Right atrium auricular region (tissue), 2 donors: ENCODE results near the gene RBM17. TPM values are rescaled to one million over a fixed set of nuclear protein-coding genes. Genes with fewer than 3 reads are reported as not detected.

Experiments used
- DNase-seq: peaks from one replicate; pipeline ENCODE4 v3.0.0-alpha.2; 2019; ENCODE audit warnings: low spot score
- H3K27ac ChIP-seq, 2 donors: fragments of 200-600 bp; sonication (generic); 1 replicate in 1 of 2; 2 replicates in 1 of 2; pipeline ENCODE4 v1.5.1; 2016 to 2019
- H3K27me3 ChIP-seq, 2 donors: fragments of 200-600 bp; sonication (generic); one replicate each; pipeline versions ENCODE4 v1.5.1 to v1.6.0; 2017 to 2019
- H3K36me3 ChIP-seq: fragments of 200-600 bp; sonication (generic); one replicate; pipeline ENCODE4 v1.5.1; 2016
- H3K4me1 ChIP-seq, 2 donors: fragments of 200-600 bp; sonication (generic); one replicate each; pipeline versions ENCODE4 v1.5.1 to v1.6.0; 2017 to 2019
- H3K4me3 ChIP-seq, 2 donors: fragments of 200-600 bp; sonication (generic); 1 replicate in 1 of 2; 2 replicates in 1 of 2; pipeline ENCODE4 v1.5.1; 2017 to 2019; ENCODE audit warnings: mild to moderate bottlenecking in 1 of 2, moderate library complexity in 1 of 2
- H3K9me3 ChIP-seq, 2 donors: fragments of 200-600 bp; sonication (generic); one replicate each; pipeline ENCODE4 v1.5.1; 2019
- CTCF ChIP-seq, 2 donors: fragments of 200-600 bp; sonication (generic); IDR thresholded peaks; one replicate each; pipeline ENCODE4 v1.5.1; 2019; ENCODE audit warnings: antibody characterized with exemption in 2 of 2
- total RNA-seq, 2 donors: library from RNA; depleted of rRNA; stranded (reverse); fragments of >200 nt; gene quantifications; one replicate each; pipeline ENCODE4 v1.1.0, GENCODE V29; 2016

Gene RBM17
- total RNA-seq, 2 donors from 2014 or later = 27.4 to 30.1 TPM

GRCh38 chr10:6054884-6055283 lies 34.0 kb upstream of the RBM17 start:
- Histone ChIP-seq H3K4me3 (no peak overlapping the region), H3K27me3 (no peaks in the 10 kb centered on the region), H3K36me3 (no peaks in the 10 kb centered on the region), H3K9me3 (no peaks in the 10 kb centered on the region), H3K4me1 (peaks cover 0 to 34% of the 10 kb centered on the region in 2 donors), H3K27ac (no peak overlapping the region)
- DNase-seq = no peak
- TF ChIP-seq CTCF (IDR thresholded peaks at IDR 0.05) = no peak

GRCh38 chr10:6055929-6056328 lies 32.9 kb upstream of the RBM17 start:
- H3K9me3 ChIP-seq = no peaks in the 10 kb centered on the region
- H3K27ac ChIP-seq = no peak overlapping the region
- TF ChIP-seq CTCF (IDR thresholded peaks at IDR 0.05) = no peak
- DNase-seq = no peak
- H3K4me1 ChIP-seq = peaks cover 0 to 34% of the 10 kb centered on the region in 2 donors
- no peak overlapping the region for H3K4me3 ChIP-seq
- H3K27me3 ChIP-seq = no peaks in the 10 kb centered on the region
- no peaks in the 10 kb centered on the region for H3K36me3 ChIP-seq

- Histone ChIP-seq H3K4me1 (peaks cover 0 to 28% of the 10 kb centered on the region in 2 donors), H3K4me3 (no peak overlapping the region), H3K27me3 (no peaks in the 10 kb centered on the region), H3K9me3 (no peaks in the 10 kb centered on the region), H3K36me3 (no peaks in the 10 kb centered on the region), H3K27ac (no peak overlapping the region)
- no peak for TF ChIP-seq CTCF (IDR thresholded peaks at IDR 0.05)
- DNase-seq = no peak
Measured at GRCh38 chr10:6056411-6057135, 32.3 kb upstream of the RBM17 start.

- Histone ChIP-seq H3K4me3 (no peak overlapping the region), H3K27ac (no peak overlapping the region), H3K4me1 (peaks cover 0 to 5% of the 10 kb centered on the region in 2 donors), H3K36me3 (no peaks in the 10 kb centered on the region), H3K27me3 (no peaks in the 10 kb centered on the region), H3K9me3 (no peaks in the 10 kb centered on the region)
- DNase-seq = no peak
- TF ChIP-seq CTCF (IDR thresholded peaks at IDR 0.05) = no peak
Measured at GRCh38 chr10:6058682-6059475, 30.0 kb upstream of the RBM17 start.

- no peak overlapping the region for H3K4me3 ChIP-seq
Measured at GRCh38 chr10:6059506-6059905, 29.3 kb upstream of the RBM17 start.

More at GRCh38 chr10:6059506-6059905, 29.3 kb upstream of the RBM17 start:
- Histone ChIP-seq H3K36me3 (no peaks in the 10 kb centered on the region), H3K27me3 (no peaks in the 10 kb centered on the region), H3K27ac (no peak overlapping the region), H3K4me1 (no peaks in the 10 kb centered on the region), H3K9me3 (no peaks in the 10 kb centered on the region)
- TF ChIP-seq CTCF (IDR thresholded peaks at IDR 0.05) = no peak
- peak; percentile 38 for DNase-seq
